K562 (cell line): ENCODE data around the gene FOS. TPM values are rescaled to one million over a fixed set of nuclear protein-coding genes. Genes with fewer than 3 reads are reported as not detected.
A peak's percentile ranks its signal among the peaks of the same experiment; 100 is the strongest.

Source experiments
- ATF1 ChIP-seq, 2 experiments: fragments of 450-650 bp in 1 of 2; IDR thresholded peaks; 2 replicates each; pipeline ENCODE4 v1.6.1; 2016; ENCODE audit warnings: missing compliant biosample characterization in 1 of 2, missing genetic modification characterization in 1 of 2
- BCOR ChIP-seq: fragments of 450-650 bp; IDR thresholded peaks from 2 replicates; pipeline ENCODE4 v1.6.1; 2016
- EHMT2 ChIP-seq: fragments of 450-650 bp; IDR thresholded peaks from 2 replicates; pipeline ENCODE4 v1.6.1; 2018; ENCODE audit warnings: antibody characterized with exemption
- EP300 ChIP-seq: IDR thresholded peaks from 2 replicates; pipeline ENCODE4 v1.6.1; 2012; ENCODE audit warnings: low read length, improper control_type of control experiment
- FOXM1 ChIP-seq, 2 experiments: fragments of 450-650 bp in 1 of 2; sonication (generic) in 1 of 2; formaldehyde crosslinking in 1 of 2; IDR thresholded peaks; 2 replicates each; pipeline versions ENCODE4 v1.6.1 to v1.9.0; 2017 to 2022; ENCODE audit warnings: low read depth in 2 of 2, mild to moderate bottlenecking in 2 of 2, missing genetic modification reagents in 1 of 2, moderate library complexity in 1 of 2
- MAFF ChIP-seq: IDR thresholded peaks from 2 replicates; pipeline ENCODE4 v1.6.1; 2012; ENCODE audit warnings: low read length, improper control_type of control experiment
- MCM7 ChIP-seq, 2 experiments: fragments of 450-650 bp; IDR thresholded peaks; 2 replicates each; pipeline ENCODE4 v1.6.1; 2016 to 2018
- MTA1 ChIP-seq: fragments of 450-650 bp; IDR thresholded peaks from 2 replicates; pipeline ENCODE4 v1.6.1; 2017; ENCODE audit warnings: borderline replicate concordance
- NBN ChIP-seq: fragments of 450-650 bp; IDR thresholded peaks from 2 replicates; pipeline ENCODE4 v1.6.1; 2016; ENCODE audit warnings: low read depth, mild to moderate bottlenecking
- PPARD ChIP-seq: fragments of 250-450 bp; sonication (Bioruptor Pico); IDR thresholded peaks from 2 replicates; pipeline ENCODE4 v1.8.0; 2022; ENCODE audit warnings: inconsistent platforms, mild to moderate bottlenecking, moderate library complexity
- RB1 ChIP-seq: fragments of 450-650 bp; IDR thresholded peaks from 2 replicates; pipeline ENCODE4 v1.6.1; 2017; ENCODE audit warnings: low read depth, mild to moderate bottlenecking
- RBM15 ChIP-seq: fragments of 200-400 bp; formaldehyde crosslinking; IDR thresholded peaks from 2 replicates; pipeline ENCODE4 v1.6.1; 2018; ENCODE audit warnings: mild to moderate bottlenecking, low read length, moderate library complexity; ENCODE audit not compliant: insufficient read depth
- RCOR1 ChIP-seq, 2 experiments: IDR thresholded peaks; 2 replicates each; pipeline ENCODE4 v1.6.1; 2012; ENCODE audit warnings: low read depth in 2 of 2, low read length in 2 of 2, borderline replicate concordance in 1 of 2, improper control_type of control experiment in 1 of 2
- RHOXF2B ChIP-seq: fragments of 250-450 bp; sonication (Bioruptor Pico); conservative IDR thresholded peaks from 2 replicates; pipeline ENCODE4 v1.5.1; 2021
- ZNF408 ChIP-seq: fragments of 250-450 bp; sonication (Bioruptor Pico); IDR thresholded peaks from 2 replicates; pipeline ENCODE4 v1.4.0; 2020; ENCODE audit warnings: low read depth, mild to moderate bottlenecking, moderate library complexity
- polyA plus RNA-seq, 8 experiments: library from polyadenylated mRNA; depleted of rRNA in 4 of 8; stranded (reverse) in 5 of 8; unstranded in 3 of 8; fragments of >200 nt; fragmentation: Nextera tagmentation in 2 of 8; fragmentation: Illumina TruSeq in 1 of 8; extraction: Ambion mirVana in 2 of 8; extraction: Trizol in 1 of 8; gene quantifications; 2 replicates each; pipeline versions ENCODE4 v1.2.1 to v1.2.3, GENCODE V29; 2011 to 2014; ENCODE audit warnings: inconsistent platforms in 1 of 8, missing spikeins in 1 of 8
- total RNA-seq, 7 experiments: library from RNA; depleted of rRNA in 6 of 7; stranded (reverse); fragments of >200 nt in 6 of 7; fragmentation: Illumina TruSeq in 2 of 7; extraction: Trizol in 2 of 7; gene quantifications; 2 replicates each; pipeline versions ENCODE4 v1.2.1 to v1.2.3, GENCODE V29; 2011 to 2021; ENCODE audit warnings: low replicate concordance in 1 of 7
- TF ChIP-seq, protein P1 (sequence below): fragments of 450-650 bp; formaldehyde crosslinking; IDR thresholded peaks from 2 replicates; pipeline ENCODE4 v1.4.0; 2020; ENCODE audit warnings: mild to moderate bottlenecking
- TF ChIP-seq, protein P2 (sequence below): fragments of 250-450 bp; sonication (Bioruptor Pico); IDR thresholded peaks from 2 replicates; pipeline ENCODE4 v1.4.0; 2020
- TF ChIP-seq, protein P3 (sequence below): fragments of 250-450 bp; sonication (Bioruptor Pico); IDR thresholded peaks from 2 replicates; pipeline ENCODE4 v1.4.0; 2020
- TF ChIP-seq, protein P4 (sequence below): fragments of 450-650 bp; IDR thresholded peaks from 2 replicates; pipeline ENCODE4 v1.6.1; 2014; ENCODE audit warnings: low read depth, mild to moderate bottlenecking, moderate library complexity, borderline replicate concordance

Gene FOS
- total and polyA plus RNA-seq, 9 of the 15 experiments (the other 6 are each of a cell fraction or from before 2014, with no cell fraction given): 0.54 to 13.8 (median 8.9) TPM

DNA sequence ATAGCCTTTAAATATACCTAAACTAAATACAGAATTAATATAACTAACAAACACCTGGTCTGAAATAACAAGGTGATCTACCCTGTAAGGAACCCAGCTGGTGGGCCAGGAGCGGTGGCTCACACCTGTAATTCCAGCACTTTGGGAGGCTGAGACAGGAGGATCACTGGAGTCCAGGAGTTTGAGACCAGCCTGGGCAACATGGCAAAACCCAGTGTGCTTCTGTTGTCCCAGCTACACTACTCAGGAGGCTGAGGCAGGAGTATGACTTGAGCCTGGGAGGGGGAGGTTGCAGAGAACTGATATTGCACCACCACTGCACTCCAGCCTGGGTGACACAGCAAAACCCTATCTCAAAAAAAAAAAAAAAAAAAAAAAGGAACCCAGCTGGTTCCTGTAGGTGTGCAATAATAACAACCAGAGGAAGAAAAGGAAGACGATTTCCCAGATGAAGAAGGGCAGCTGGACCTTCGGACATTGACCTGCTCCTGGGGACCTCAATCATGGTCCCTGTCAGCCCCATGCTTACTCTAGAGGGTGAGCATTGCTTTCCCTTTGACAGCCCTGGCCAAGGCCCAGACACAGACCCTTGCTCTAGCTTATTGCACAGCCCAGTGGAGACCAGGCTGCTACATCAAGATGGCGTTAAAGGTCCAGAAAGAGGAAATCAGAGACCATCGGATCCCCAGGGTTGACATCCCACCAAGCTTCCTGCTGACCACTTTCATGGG, 5.4 kb downstream of the FOS start (continued):
- TF ChIP-seq, protein P1, sequence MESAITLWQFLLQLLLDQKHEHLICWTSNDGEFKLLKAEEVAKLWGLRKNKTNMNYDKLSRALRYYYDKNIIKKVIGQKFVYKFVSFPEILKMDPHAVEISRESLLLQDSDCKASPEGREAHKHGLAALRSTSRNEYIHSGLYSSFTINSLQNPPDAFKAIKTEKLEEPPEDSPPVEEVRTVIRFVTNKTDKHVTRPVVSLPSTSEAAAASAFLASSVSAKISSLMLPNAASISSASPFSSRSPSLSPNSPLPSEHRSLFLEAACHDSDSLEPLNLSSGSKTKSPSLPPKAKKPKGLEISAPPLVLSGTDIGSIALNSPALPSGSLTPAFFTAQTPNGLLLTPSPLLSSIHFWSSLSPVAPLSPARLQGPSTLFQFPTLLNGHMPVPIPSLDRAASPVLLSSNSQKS (CRISPR knock-in tag): no peak
- TF ChIP-seq MAFF (peak; percentile 89), FOXM1 (IDR thresholded peaks at IDR 0.05; ENCODE audit: low read depth) (no peak), FOXM1 (CRISPR knock-in tag; IDR thresholded peaks at IDR 0.05; ENCODE audit: low read depth) (no peak), ATF1 (CRISPR knock-in tag; IDR thresholded peaks at IDR 0.05) (no peak), ATF1 (tag; IDR thresholded peaks at IDR 0.05) (peak; percentile 30; the same call in 1 of the 2 replicates), MTA1 (no peak), PPARD (CRISPR knock-in tag) (no peak), RHOXF2B (CRISPR knock-in tag) (no peak), BCOR (peak; percentile 58; the same call in 1 of the 2 replicates), RCOR1 (IDR thresholded peaks at IDR 0.05; ENCODE audit: borderline replicate concordance in 1 of 2, low read depth in 2 of 2, low read length in 2 of 2) (peak in 1 of 2 experiments; percentile 46; a peak in 1 of 4 replicates), EP300 (peak; percentile 65), RBM15 (no peak), ZNF408 (no peak), EHMT2 (no peak), NBN (0 out of 2 replicates have a peak, but pooled peaks have one; percentile 28), RB1 (no peak), MCM7 (IDR thresholded peaks at IDR 0.05) (no peak)
- TF ChIP-seq, protein P2, sequence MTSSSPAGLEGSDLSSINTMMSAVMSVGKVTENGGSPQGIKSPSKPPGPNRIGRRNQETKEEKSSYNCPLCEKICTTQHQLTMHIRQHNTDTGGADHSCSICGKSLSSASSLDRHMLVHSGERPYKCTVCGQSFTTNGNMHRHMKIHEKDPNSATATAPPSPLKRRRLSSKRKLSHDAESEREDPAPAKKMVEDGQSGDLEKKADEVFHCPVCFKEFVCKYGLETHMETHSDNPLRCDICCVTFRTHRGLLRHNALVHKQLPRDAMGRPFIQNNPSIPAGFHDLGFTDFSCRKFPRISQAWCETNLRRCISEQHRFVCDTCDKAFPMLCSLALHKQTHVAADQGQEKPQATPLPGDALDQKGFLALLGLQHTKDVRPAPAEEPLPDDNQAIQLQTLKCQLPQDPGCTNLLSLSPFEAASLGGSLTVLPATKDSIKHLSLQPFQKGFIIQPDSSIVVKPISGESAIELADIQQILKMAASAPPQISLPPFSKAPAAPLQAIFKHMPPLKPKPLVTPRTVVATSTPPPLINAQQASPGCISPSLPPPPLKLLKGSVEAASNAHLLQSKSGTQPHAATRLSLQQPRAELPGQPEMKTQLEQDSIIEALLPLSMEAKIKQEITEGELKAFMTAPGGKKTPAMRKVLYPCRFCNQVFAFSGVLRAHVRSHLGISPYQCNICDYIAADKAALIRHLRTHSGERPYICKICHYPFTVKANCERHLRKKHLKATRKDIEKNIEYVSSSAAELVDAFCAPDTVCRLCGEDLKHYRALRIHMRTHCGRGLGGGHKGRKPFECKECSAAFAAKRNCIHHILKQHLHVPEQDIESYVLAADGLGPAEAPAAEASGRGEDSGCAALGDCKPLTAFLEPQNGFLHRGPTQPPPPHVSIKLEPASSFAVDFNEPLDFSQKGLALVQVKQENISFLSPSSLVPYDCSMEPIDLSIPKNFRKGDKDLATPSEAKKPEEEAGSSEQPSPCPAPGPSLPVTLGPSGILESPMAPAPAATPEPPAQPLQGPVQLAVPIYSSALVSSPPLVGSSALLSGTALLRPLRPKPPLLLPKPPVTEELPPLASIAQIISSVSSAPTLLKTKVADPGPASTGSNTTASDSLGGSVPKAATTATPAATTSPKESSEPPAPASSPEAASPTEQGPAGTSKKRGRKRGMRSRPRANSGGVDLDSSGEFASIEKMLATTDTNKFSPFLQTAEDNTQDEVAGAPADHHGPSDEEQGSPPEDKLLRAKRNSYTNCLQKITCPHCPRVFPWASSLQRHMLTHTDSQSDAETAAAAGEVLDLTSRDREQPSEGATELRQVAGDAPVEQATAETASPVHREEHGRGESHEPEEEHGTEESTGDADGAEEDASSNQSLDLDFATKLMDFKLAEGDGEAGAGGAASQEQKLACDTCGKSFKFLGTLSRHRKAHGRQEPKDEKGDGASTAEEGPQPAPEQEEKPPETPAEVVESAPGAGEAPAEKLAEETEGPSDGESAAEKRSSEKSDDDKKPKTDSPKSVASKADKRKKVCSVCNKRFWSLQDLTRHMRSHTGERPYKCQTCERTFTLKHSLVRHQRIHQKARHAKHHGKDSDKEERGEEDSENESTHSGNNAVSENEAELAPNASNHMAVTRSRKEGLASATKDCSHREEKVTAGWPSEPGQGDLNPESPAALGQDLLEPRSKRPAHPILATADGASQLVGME (CRISPR knock-in tag): no peak
- TF ChIP-seq, protein P3, sequence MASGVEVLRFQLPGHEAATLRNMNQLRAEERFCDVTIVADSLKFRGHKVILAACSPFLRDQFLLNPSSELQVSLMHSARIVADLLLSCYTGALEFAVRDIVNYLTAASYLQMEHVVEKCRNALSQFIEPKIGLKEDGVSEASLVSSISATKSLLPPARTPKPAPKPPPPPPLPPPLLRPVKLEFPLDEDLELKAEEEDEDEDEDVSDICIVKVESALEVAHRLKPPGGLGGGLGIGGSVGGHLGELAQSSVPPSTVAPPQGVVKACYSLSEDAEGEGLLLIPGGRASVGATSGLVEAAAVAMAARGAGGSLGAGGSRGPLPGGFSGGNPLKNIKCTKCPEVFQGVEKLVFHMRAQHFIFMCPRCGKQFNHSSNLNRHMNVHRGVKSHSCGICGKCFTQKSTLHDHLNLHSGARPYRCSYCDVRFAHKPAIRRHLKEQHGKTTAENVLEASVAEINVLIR (CRISPR knock-in tag): no peak
- TF ChIP-seq, protein P4, sequence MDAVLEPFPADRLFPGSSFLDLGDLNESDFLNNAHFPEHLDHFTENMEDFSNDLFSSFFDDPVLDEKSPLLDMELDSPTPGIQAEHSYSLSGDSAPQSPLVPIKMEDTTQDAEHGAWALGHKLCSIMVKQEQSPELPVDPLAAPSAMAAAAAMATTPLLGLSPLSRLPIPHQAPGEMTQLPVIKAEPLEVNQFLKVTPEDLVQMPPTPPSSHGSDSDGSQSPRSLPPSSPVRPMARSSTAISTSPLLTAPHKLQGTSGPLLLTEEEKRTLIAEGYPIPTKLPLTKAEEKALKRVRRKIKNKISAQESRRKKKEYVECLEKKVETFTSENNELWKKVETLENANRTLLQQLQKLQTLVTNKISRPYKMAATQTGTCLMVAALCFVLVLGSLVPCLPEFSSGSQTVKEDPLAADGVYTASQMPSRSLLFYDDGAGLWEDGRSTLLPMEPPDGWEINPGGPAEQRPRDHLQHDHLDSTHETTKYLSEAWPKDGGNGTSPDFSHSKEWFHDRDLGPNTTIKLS: 0 out of 2 replicates have a peak, but pooled peaks have one; percentile 9
